OCI-LY1 (cell line): Measurements from ENCODE around the gene PIGB.

Experiments used
- H2AFZ ChIP-seq: fragments of 200-600 bp; sonication (generic), shearing (Covaris generic); 2 replicates; pipeline ENCODE4 v1.6.0; 2014; ENCODE audit warnings: antibody characterized with exemption, mild to moderate bottlenecking, low read length
- H3F3A ChIP-seq: fragments of 200-600 bp; sonication (generic), shearing (Covaris generic); 2 replicates; pipeline ENCODE4 v1.6.0; 2014; ENCODE audit warnings: mild to moderate bottlenecking, antibody characterized with exemption, low read length, moderate library complexity; ENCODE audit not compliant: insufficient read depth
- H3K27ac ChIP-seq: fragments of 200-600 bp; sonication (generic); 2 replicates; pipeline ENCODE4 v1.5.1; 2014; ENCODE audit warnings: low read length, mixed run types, mild to moderate bottlenecking, low read depth; ENCODE audit not compliant: poor library complexity, severe bottlenecking
- H3K27me3 ChIP-seq: fragments of 200-600 bp; sonication (generic); 2 replicates; pipeline ENCODE4 v1.6.0; 2014; ENCODE audit warnings: antibody characterized with exemption, mild to moderate bottlenecking, low read length, moderate library complexity; ENCODE audit not compliant: insufficient read depth
- H3K36me3 ChIP-seq: fragments of 200-600 bp; sonication (generic); 2 replicates; pipeline ENCODE4 v1.6.1; 2014; ENCODE audit warnings: mild to moderate bottlenecking, antibody characterized with exemption, low read length, moderate library complexity, mixed read lengths; ENCODE audit not compliant: insufficient read depth
- H3K4me1 ChIP-seq: fragments of 200-600 bp; sonication (generic); 2 replicates; pipeline ENCODE4 v1.5.1; 2014; ENCODE audit warnings: mild to moderate bottlenecking, low read length, moderate library complexity; ENCODE audit not compliant: insufficient read depth, severe bottlenecking
- H3K4me2 ChIP-seq: fragments of 200-600 bp; sonication (generic), shearing (Covaris generic); 2 replicates; pipeline ENCODE4 v1.6.1; 2014; ENCODE audit warnings: low read length
- H3K4me3 ChIP-seq: fragments of 200-600 bp; sonication (generic); 2 replicates; pipeline ENCODE4 v1.5.1; 2014; ENCODE audit warnings: low read length, low read depth, mild to moderate bottlenecking, mixed read lengths; ENCODE audit not compliant: poor library complexity, severe bottlenecking
- H3K79me2 ChIP-seq: fragments of 200-600 bp; shearing (Covaris generic); 2 replicates; pipeline ENCODE4 v1.6.1; 2016; ENCODE audit warnings: mixed run types, low read length, mixed read lengths; ENCODE audit not compliant: insufficient read depth
- H3K9ac ChIP-seq: fragments of 200-600 bp; sonication (generic), shearing (Covaris generic); 2 replicates; pipeline ENCODE4 v1.6.1; 2014; ENCODE audit warnings: mild to moderate bottlenecking, low read length, mixed read lengths
- H3K9me2 ChIP-seq: fragments of 200-600 bp; sonication (generic), shearing (Covaris generic); 2 replicates; pipeline ENCODE4 v1.6.1; 2014; ENCODE audit warnings: low read depth, mild to moderate bottlenecking, low read length, mixed read lengths
- H3K9me3 ChIP-seq: fragments of 200-600 bp; shearing (Covaris generic); 2 replicates; pipeline ENCODE4 v1.6.1; 2014; ENCODE audit warnings: low read length, mixed read lengths
- H4K20me1 ChIP-seq: fragments of 200-600 bp; sonication (generic), shearing (Covaris generic); 2 replicates; pipeline ENCODE4 v1.6.0; 2016; ENCODE audit warnings: mild to moderate bottlenecking, low read length; ENCODE audit not compliant: insufficient read depth
- EZH2 ChIP-seq: fragments of 200-600 bp; sonication (generic), shearing (Covaris generic); IDR thresholded peaks from 2 replicates; pipeline ENCODE4 v1.8.0; 2017; ENCODE audit warnings: borderline replicate concordance, mixed run types, mild to moderate bottlenecking, antibody characterized with exemption, low read length, moderate library complexity, mixed read lengths
- TF ChIP-seq, protein P1 (sequence below): fragments of 200-600 bp; sonication (generic), shearing (Covaris generic); IDR thresholded peaks from 2 replicates; pipeline ENCODE4 v1.5.1; 2017; ENCODE audit warnings: mild to moderate bottlenecking, antibody characterized with exemption, low read length, moderate library complexity, mixed read lengths

PIGB gene

DNA sequence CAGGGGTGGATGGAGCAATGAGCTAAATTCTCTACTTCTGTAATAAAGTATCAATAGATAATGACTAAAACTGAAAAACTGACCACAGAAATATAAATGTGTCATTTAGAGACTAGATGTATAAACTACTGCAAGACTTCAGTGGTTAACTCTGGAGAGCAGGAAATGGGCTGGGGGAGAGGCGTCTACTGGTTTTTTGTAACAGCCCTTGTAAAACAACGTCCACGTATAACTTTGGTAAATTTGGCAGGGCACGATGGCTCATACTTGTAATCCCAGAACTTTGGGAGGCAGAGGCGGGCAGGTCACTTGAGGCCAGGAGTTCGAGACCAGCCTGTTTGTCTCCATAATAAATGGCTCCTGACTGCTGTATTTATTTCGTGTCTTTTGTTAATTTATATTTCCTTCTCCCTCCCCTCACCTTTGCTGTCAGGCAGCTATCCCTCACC, 41.9 kb upstream of the PIGB start:
- no peak for TF ChIP-seq EZH2
- TF ChIP-seq, protein P1, sequence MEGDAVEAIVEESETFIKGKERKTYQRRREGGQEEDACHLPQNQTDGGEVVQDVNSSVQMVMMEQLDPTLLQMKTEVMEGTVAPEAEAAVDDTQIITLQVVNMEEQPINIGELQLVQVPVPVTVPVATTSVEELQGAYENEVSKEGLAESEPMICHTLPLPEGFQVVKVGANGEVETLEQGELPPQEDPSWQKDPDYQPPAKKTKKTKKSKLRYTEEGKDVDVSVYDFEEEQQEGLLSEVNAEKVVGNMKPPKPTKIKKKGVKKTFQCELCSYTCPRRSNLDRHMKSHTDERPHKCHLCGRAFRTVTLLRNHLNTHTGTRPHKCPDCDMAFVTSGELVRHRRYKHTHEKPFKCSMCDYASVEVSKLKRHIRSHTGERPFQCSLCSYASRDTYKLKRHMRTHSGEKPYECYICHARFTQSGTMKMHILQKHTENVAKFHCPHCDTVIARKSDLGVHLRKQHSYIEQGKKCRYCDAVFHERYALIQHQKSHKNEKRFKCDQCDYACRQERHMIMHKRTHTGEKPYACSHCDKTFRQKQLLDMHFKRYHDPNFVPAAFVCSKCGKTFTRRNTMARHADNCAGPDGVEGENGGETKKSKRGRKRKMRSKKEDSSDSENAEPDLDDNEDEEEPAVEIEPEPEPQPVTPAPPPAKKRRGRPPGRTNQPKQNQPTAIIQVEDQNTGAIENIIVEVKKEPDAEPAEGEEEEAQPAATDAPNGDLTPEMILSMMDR = no peak
- Histone ChIP-seq H2AFZ (no peak overlapping the region), H3K9me3 (0 out of 2 replicates have a peak, but pooled peaks cover 3% of the 10 kb centered on the region), H3K79me2 (peaks cover 14% of the 10 kb centered on the region; the same call in 1 of the 2 replicates), H3K9ac (no peak overlapping the region), H3K36me3 (no peaks in the 10 kb centered on the region), H3K4me1 (peaks cover 31% of the 10 kb centered on the region), H3K4me2 (peak overlapping the region; percentile 24; the same call in 1 of the 2 replicates), H3K4me3 (no peak overlapping the region), H3K27me3 (no peaks in the 10 kb centered on the region), H4K20me1 (no peaks in the 10 kb centered on the region), H3F3A (no peaks in the 10 kb centered on the region), H3K27ac (peak overlapping the region; percentile 38), H3K9me2 (no peaks in the 10 kb centered on the region)

DNA sequence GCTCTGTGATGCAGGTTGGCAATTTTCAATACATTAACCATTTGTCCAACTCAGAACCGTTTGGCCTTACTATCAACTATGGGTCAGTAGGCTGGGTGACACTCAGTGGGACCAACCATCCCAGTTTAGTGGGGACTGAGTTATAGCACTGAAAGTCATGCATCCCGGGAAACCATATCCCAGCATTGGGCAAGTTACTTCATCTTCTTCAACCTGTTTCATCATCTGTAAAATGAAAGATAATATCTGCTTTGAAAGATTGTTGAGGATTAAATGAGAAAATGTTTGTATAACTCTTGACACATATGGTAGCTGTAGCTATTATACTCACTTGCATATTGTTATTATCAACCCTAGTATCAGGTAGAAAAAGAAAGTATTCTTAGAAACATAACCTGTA, 41.3 kb upstream of the PIGB start:
- Histone ChIP-seq H3K4me2 (peak overlapping the region; percentile 24; the same call in 1 of the 2 replicates), H3K9ac (no peak overlapping the region), H3K79me2 (peaks cover 11% of the 10 kb centered on the region; the same call in 1 of the 2 replicates), H2AFZ (no peak overlapping the region), H3K9me3 (0 out of 2 replicates have a peak, but pooled peaks cover 3% of the 10 kb centered on the region), H3K9me2 (no peaks in the 10 kb centered on the region), H3K36me3 (no peaks in the 10 kb centered on the region), H4K20me1 (no peaks in the 10 kb centered on the region), H3K4me1 (peaks cover 31% of the 10 kb centered on the region), H3K27me3 (no peaks in the 10 kb centered on the region), H3F3A (no peaks in the 10 kb centered on the region), H3K27ac (peak overlapping the region; percentile 38), H3K4me3 (no peak overlapping the region)
- TF ChIP-seq, protein P1 = no peak
- no peak for TF ChIP-seq EZH2

DNA sequence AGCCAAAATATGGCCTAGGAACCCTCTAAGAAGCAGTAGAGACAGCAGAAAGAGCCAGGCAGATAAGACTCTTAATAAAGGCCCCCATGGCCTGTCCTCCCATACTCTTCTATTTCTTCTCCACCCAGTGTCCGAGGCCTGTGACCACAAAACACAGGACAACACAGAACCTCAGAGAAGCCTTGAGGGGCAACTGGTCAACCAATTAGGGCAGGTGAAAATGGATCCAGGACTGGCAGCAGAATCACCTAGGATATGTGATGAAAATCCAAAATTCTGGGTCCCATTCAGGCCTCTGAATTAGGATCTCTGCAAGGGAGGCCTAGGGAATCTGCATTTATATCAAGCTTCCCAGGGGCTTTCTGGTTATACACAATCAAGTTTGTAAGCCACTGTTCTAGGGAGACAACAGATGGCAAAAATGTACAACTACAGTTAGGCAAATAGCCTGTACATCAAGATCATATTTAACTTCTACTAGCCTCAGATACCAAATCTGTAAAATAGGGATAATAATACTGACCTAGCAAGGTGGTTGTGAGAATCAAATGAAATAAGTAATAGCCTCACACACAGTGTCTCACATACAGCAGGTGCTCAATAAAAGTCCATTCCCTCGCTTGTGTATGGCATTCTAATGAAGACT, 39.8 kb upstream of the PIGB start:
- H3K27me3 ChIP-seq = no peaks in the 10 kb centered on the region
- no peaks in the 10 kb centered on the region for H4K20me1 ChIP-seq
- no peaks in the 10 kb centered on the region for H3K36me3 ChIP-seq
- TF ChIP-seq, protein P1 = no peak
- TF ChIP-seq EZH2 = no peak
- H3K27ac ChIP-seq = peak overlapping the region; percentile 62
- no peak overlapping the region for H3K4me3 ChIP-seq
- H3F3A ChIP-seq = no peaks in the 10 kb centered on the region
- no peaks in the 10 kb centered on the region for H3K9me3 ChIP-seq
- H3K4me1 ChIP-seq = peaks cover 31% of the 10 kb centered on the region
- H3K9ac ChIP-seq = no peak overlapping the region; the same call in 1 of the 2 replicates
- H2AFZ ChIP-seq = no peak overlapping the region
- H3K79me2 ChIP-seq = peaks cover 12% of the 10 kb centered on the region; the same call in 1 of the 2 replicates
- H3K9me2 ChIP-seq = no peaks in the 10 kb centered on the region
- H3K4me2 ChIP-seq = peak overlapping the region; percentile 12; the same call in 1 of the 2 replicates
